HG03196 (cell line): ENCODE data around the gene ARSB.

Source experiments
- ATAC-seq: cut with Tn5 transposase; IDR thresholded peaks from one replicate; pipeline ENCODE4 v1.9.1; 2021; ENCODE audit not compliant: unreplicated experiment

The ARSB gene

GRCh38 chr5:78985116-78985724, at the start of gene ARSB:
TSS of gene ARSB (minus strand) at chr5:78985310. CDS start at chr5:78985248, 62 bp downstream.
- ATAC-seq: peak; percentile 49

GRCh38 chr5:79032782-79033181, 47.7 kb upstream of the ARSB start:
- ATAC-seq: no peak

GRCh38 chr5:79032031-79032695, 47.1 kb upstream of the ARSB start:
- ATAC-seq: no peak

- no peak for ATAC-seq
Observed at GRCh38 chr5:79031485-79031867, 46.4 kb upstream of the ARSB start.

- no peak for ATAC-seq
Observed at GRCh38 chr5:79030663-79031484, 45.8 kb upstream of the ARSB start.

- ATAC-seq: no peak
Observed at GRCh38 chr5:79025054-79025472, 40.0 kb upstream of the ARSB start.

- no peak for ATAC-seq
Observed at GRCh38 chr5:79023947-79024346, 38.8 kb upstream of the ARSB start.

- no peak for ATAC-seq
Observed at GRCh38 chr5:79023348-79023747, 38.2 kb upstream of the ARSB start.

GRCh38 chr5:79022771-79023170, 37.7 kb upstream of the ARSB start:
- ATAC-seq: no peak

GRCh38 chr5:79021753-79022152, 36.6 kb upstream of the ARSB start:
- ATAC-seq: no peak

GRCh38 chr5:79020861-79021561, 35.9 kb upstream of the ARSB start:
- ATAC-seq: no peak

- ATAC-seq: no peak
Observed at GRCh38 chr5:79014631-79015030, 29.5 kb upstream of the ARSB start.

GRCh38 chr5:79011869-79012268, 26.8 kb upstream of the ARSB start:
- ATAC-seq: no peak

GRCh38 chr5:79011219-79011836, 26.2 kb upstream of the ARSB start:
- ATAC-seq: no peak

GRCh38 chr5:79008362-79008761, 23.3 kb upstream of the ARSB start:
- no peak for ATAC-seq

- ATAC-seq: no peak
Observed at GRCh38 chr5:79007872-79008271, 22.8 kb upstream of the ARSB start.

- ATAC-seq: no peak
Observed at GRCh38 chr5:79005936-79006631, 21.0 kb upstream of the ARSB start.

- ATAC-seq: no peak
Observed at GRCh38 chr5:79005151-79005550, 20.0 kb upstream of the ARSB start.

GRCh38 chr5:79002374-79002773, 17.3 kb upstream of the ARSB start:
- ATAC-seq: no peak

- ATAC-seq: no peak
Observed at GRCh38 chr5:79001471-79001870, 16.4 kb upstream of the ARSB start.
